Activated CD8-positive, alpha-beta memory T cell treated with anti-CD3 and anti-CD28 coated beads for 1 hour (primary cell): ENCODE data around the gene CDH12.
"Not testable (repeated sequence)": the region's sequence is repeated elsewhere in the genome, so short reads cannot be mapped to it uniquely, and the experiment has no call there.

Experiments used
- DNase-seq, 2 donors: peaks; one replicate each; pipeline ENCODE4 v3.0.0-alpha.2; 2020; ENCODE audit warnings: low read depth in 1 of 2; ENCODE audit errors: extremely low read depth in 1 of 2

CDH12 gene

GRCh38 chr5:22319798-22320197, 533.3 kb downstream of the CDH12 start:
- DNase-seq = no peak

GRCh38 chr5:22316294-22316693, 536.9 kb downstream of the CDH12 start:
- no peak for DNase-seq

GRCh38 chr5:22315052-22315451, 538.1 kb downstream of the CDH12 start:
- DNase-seq = not testable (repeated sequence)

- DNase-seq = no peak
Observed at GRCh38 chr5:22314548-22314947, 538.6 kb downstream of the CDH12 start.

GRCh38 chr5:22306011-22306410, 547.1 kb downstream of the CDH12 start:
- no peak for DNase-seq

GRCh38 chr5:22295832-22296231, 557.3 kb downstream of the CDH12 start:
- no peak for DNase-seq

- DNase-seq = no peak
Observed at GRCh38 chr5:22293147-22293546, 560.0 kb downstream of the CDH12 start.

- no peak for DNase-seq
Observed at GRCh38 chr5:22278164-22278563, 575.0 kb downstream of the CDH12 start.

GRCh38 chr5:22277006-22277405, 576.1 kb downstream of the CDH12 start:
- DNase-seq = no peak

- not testable (repeated sequence) for DNase-seq
Observed at GRCh38 chr5:22265855-22266254, 587.3 kb downstream of the CDH12 start.

- DNase-seq = no peak
Observed at GRCh38 chr5:22258139-22258538, 595.0 kb downstream of the CDH12 start.

- no peak for DNase-seq
Observed at GRCh38 chr5:22250528-22250927, 602.6 kb downstream of the CDH12 start.

- DNase-seq = no peak
Observed at GRCh38 chr5:22249209-22249729, 603.9 kb downstream of the CDH12 start.

GRCh38 chr5:22245770-22246169, 607.4 kb downstream of the CDH12 start:
- DNase-seq = no peak

GRCh38 chr5:22242532-22242931, 610.6 kb downstream of the CDH12 start:
- no peak for DNase-seq

GRCh38 chr5:22238047-22238446, 615.1 kb downstream of the CDH12 start:
- DNase-seq = no peak

GRCh38 chr5:22226423-22226822, 626.7 kb downstream of the CDH12 start:
- no peak for DNase-seq

GRCh38 chr5:22223079-22223478, 630.1 kb downstream of the CDH12 start:
- DNase-seq = no peak

- DNase-seq = not testable (repeated sequence)
Observed at GRCh38 chr5:22213703-22214495, 639.2 kb downstream of the CDH12 start.

GRCh38 chr5:22212254-22212991, 640.7 kb downstream of the CDH12 start:
- not testable (repeated sequence) for DNase-seq

- DNase-seq = not testable (repeated sequence)
Observed at GRCh38 chr5:22208463-22208862, 644.7 kb downstream of the CDH12 start.

- not testable (repeated sequence) for DNase-seq
Observed at GRCh38 chr5:22188651-22189050, 664.5 kb downstream of the CDH12 start.
